ENCODE data around the gene SPATA16.

GRCh38 chr3:173058229-173058628 lies 82.8 kb downstream of the SPATA16 start:
- no peak for TF ChIP-seq GATA2 (IDR thresholded peaks at IDR 0.05; ENCODE audit: insufficient read depth, insufficient read length, low read depth, low read length)
- TF ChIP-seq, protein P1, sequence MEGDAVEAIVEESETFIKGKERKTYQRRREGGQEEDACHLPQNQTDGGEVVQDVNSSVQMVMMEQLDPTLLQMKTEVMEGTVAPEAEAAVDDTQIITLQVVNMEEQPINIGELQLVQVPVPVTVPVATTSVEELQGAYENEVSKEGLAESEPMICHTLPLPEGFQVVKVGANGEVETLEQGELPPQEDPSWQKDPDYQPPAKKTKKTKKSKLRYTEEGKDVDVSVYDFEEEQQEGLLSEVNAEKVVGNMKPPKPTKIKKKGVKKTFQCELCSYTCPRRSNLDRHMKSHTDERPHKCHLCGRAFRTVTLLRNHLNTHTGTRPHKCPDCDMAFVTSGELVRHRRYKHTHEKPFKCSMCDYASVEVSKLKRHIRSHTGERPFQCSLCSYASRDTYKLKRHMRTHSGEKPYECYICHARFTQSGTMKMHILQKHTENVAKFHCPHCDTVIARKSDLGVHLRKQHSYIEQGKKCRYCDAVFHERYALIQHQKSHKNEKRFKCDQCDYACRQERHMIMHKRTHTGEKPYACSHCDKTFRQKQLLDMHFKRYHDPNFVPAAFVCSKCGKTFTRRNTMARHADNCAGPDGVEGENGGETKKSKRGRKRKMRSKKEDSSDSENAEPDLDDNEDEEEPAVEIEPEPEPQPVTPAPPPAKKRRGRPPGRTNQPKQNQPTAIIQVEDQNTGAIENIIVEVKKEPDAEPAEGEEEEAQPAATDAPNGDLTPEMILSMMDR (IDR thresholded peaks at IDR 0.05; ENCODE audit: extremely low read depth in 1 of 2, insufficient read depth in 1 of 2, low read depth in 1 of 2, low read length in 2 of 2), result no peak
- TF ChIP-seq POLR2A (IDR thresholded peaks at IDR 0.05; ENCODE audit: low read depth, low read length), result no peak
